SK-N-MC (cell line): ENCODE data around the gene CLEC1A.

ENCODE experiments used
- EZH2 ChIP-seq: fragments of 200-600 bp; sonication (generic); IDR thresholded peaks from one replicate; pipeline ENCODE4 v1.6.1; 2017; ENCODE audit warnings: antibody characterized with exemption
- FOXP2 ChIP-seq: optimal IDR thresholded peaks from 2 replicates; pipeline ENCODE3; 2011; ENCODE audit warnings: mild to moderate bottlenecking, moderate library complexity; ENCODE audit not compliant: insufficient read depth; ENCODE audit errors: extremely low read length, control extremely low read depth
- POLR2AphosphoS5 ChIP-seq: IDR thresholded peaks from 2 replicates; pipeline ENCODE4 v1.6.1; 2012; ENCODE audit warnings: mild to moderate bottlenecking, low read depth, low read length, borderline replicate concordance

GRCh38 chr12:10067942-10068341 lies 30.8 kb downstream of the CLEC1A start:
- TF ChIP-seq EZH2 (no peak), POLR2AphosphoS5 (no peak), FOXP2 (no peak)
